HG03521 (cell line): ENCODE results near the gene LRP4.
"Not testable (repeated sequence)": the region's sequence is repeated elsewhere in the genome, so short reads cannot be mapped to it uniquely, and the experiment has no call there.

ENCODE experiments used
- ATAC-seq: cut with Tn5 transposase; IDR thresholded peaks from one replicate; pipeline ENCODE4 v1.9.1; 2021; ENCODE audit warnings: mild to moderate bottlenecking, moderate library complexity; ENCODE audit not compliant: unreplicated experiment

The LRP4 gene

DNA sequence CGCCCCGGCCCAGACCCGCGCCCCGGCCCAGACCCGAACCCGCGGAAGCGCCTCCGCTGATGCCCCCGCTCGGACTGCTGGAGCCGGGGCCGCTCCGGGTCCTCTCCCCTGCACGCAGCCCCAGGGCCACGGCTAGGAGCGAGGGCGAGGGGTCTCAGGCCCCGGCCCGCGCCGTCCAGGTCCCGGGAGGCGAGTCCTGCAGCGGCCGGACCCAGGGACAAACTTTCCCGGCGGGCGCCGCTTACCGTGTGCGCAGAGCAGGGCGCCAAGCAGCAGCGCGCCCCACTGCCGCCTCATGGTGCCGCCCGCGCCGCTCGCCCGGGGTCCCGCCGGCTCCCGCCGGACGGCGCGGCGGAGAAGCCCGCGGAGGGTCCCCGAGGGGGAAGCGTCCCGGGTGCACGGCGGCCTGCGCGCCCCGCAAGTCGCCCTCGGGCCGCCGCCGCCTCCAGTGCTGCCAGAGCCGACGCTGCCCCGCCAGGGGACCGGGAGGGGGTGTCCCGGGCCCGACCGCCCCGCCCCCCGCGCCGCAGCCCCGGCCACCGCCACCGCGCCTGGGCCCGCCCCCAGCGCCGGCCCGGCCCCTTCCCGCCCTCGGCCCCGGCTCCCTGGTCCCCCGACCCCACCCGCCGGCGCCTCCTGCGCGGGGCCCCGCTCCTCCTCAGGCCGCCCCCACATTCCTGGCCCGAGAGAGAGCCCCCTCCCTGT is at the start of gene LRP4:
Gene LRP4, minus strand, starts transcription at position 468 of the 705 bp plus-strand sequence. Its CDS starts 171 bp downstream, at position 297.
- ATAC-seq, result no peak

DNA sequence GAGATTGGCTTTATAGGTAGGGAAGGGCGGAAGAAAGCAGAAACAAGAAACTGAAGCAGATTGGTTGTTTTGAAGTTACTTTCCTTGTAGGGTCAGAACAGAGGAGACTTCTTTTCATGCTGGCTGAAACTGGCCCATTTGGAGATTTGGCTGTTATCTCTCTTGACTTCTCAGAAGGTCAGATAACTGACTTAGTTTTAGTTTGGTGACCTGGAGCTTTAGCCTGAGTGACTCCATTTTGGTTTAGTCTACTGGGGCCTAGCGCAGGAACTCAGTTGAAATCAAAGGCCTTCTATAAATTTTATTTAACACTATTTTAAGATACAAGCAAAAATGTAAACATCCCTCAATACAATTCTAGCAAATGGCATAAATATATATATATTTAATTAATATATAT is 49.6 kb upstream of the LRP4 start:
- no peak for ATAC-seq

- no peak for ATAC-seq
Measured at GRCh38 chr11:46966773-46967172, 48.4 kb upstream of the LRP4 start.

DNA sequence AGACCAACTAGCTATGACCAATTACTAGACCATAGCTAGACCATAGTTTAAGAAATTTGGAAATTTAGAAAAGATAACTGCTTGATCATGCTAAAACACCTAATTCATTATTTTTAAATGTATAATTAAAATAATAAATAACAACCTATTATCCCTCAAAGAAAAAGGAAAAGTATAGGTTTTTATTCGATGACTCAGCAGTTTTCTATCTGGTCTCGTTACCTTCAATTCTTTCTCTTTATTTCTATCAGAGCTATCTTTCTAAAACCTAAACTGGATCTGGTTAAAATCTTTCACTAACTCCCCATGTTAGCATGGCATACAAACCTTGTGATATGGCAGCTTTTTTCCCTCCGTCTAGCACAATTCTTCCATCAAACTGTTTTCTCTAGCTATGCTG is 45.5 kb upstream of the LRP4 start:
- no peak for ATAC-seq

GRCh38 chr11:46961886-46962285 is 43.5 kb upstream of the LRP4 start:
- ATAC-seq, result not testable (repeated sequence)

- no peak for ATAC-seq
Measured at GRCh38 chr11:46961041-46961440, 42.7 kb upstream of the LRP4 start.

DNA sequence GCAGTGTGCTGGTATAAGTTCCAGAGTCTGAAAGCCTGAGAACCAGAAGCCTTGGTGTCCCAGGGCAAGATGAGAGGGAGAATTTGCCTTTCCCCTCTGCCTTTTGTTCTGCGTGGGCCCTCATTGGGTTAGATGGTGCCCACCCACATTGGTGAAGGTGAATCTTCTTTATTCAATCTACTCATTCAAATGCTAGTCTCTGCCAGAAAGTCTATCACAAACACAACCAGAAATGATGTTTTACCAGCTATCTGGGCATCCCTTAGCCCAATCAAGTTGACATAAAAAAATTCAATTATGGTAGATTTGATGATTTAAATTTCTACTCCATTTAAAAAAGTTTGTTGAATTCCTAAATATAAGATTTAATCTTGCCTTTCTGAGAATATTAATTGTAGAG is 40.4 kb upstream of the LRP4 start:
- ATAC-seq, result no peak

GRCh38 chr11:46953093-46953492 is 34.7 kb upstream of the LRP4 start:
- no peak for ATAC-seq

DNA sequence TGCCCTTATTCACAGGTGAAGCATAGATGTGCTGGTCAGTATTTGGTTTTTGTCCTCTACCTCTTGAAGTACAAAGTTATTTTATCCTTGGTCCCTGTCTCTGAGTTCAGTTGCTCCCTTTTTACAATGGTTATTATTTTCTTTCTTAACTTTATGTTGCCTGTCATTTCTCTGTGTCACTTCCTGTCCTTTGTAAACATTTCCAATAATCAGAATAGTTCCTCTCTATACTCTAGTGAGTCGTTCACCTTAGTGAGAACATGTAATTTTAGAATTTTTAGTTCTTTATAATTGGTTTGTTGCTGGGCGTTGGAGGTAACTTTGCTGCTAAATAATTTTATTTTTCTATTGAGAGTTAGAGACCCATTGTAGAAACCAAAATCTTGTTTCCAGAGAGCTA is 34.2 kb upstream of the LRP4 start:
- ATAC-seq, result no peak

DNA sequence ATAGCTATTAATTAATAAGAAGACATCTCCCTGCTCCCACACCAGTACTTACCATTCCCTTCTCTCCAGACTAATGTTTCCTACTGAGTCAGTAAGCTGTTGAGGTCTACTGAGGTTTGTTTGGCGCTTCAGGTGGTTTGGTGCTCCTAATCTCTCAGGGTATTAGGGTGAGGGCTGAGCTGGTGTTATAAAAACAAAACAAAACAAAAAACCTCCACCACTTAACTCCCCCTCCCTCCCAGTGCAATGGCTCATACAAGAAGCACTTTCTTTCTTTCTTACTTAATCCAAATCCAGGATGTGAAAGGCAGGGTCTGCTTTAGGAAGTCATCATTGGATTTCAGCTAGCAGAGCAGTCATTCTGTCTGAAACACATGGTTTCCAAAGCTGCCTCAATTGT is 33.5 kb upstream of the LRP4 start:
- no peak for ATAC-seq

- no peak for ATAC-seq
Measured at GRCh38 chr11:46949297-46949696, 30.9 kb upstream of the LRP4 start.

DNA sequence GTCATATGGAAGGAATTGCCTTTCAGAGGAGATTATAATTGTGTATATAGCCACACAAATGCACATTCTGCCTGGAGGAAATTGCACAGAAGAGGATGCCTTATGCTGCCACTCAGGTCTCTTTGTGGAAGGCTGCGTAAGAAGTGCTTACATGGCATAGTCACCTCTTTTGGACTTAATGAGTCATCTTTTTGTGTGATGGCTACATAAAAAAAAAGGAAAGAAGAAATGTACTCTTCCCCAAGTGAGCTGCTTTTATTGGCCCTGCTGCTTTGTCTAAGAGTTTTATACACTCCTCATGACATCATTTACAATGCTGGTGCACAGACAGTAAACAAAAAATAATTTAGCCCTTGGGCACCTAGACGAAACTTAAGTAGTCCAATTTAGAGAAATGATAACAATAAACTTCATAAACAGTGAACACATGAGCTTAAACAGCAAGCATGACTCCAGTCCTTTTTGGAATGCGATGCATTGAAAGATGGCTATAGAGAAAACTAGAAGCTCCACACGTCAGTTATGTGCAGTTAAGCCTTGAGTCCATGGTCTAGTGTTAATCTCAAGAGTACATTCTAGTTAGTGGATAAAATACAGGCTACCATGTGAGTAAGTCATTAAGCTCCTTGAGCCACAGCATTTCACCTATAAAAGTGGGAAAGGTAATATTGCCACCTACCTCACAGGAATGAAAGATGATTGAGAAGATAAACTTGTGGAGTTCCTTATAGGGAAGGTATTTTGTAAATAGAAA is 30.2 kb upstream of the LRP4 start:
- ATAC-seq, result no peak

DNA sequence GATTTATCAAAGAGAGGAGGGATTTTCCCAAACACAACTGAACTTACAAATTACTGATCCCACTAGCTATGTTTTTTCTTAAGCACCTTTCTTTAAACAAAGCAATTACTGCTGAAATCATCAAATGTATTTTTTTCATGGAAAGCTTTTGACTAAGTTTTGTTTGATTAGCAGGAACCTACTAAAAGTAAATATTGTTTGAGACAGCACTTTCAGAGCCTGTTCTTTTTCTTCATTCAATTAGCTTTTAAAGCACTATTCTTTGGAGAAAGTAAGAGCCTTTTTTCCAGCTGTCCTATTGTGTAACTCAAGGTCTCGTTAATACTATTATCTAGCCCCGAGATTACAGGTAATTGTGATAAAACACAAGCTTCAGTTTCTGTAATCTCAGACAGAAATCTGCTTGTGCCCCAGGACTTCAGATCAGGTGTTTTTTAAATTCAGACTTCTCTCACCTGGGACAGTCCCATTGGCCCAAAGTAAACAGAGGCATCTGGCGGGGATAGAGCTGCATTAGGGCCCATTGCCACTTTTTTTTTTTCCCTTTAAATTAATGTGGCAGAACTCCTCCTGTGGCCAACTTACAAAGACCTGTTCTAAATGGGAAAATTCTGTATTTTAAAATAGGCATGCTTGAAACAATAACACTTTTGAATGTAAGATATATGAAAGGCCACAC is 29.2 kb upstream of the LRP4 start:
- no peak for ATAC-seq

DNA sequence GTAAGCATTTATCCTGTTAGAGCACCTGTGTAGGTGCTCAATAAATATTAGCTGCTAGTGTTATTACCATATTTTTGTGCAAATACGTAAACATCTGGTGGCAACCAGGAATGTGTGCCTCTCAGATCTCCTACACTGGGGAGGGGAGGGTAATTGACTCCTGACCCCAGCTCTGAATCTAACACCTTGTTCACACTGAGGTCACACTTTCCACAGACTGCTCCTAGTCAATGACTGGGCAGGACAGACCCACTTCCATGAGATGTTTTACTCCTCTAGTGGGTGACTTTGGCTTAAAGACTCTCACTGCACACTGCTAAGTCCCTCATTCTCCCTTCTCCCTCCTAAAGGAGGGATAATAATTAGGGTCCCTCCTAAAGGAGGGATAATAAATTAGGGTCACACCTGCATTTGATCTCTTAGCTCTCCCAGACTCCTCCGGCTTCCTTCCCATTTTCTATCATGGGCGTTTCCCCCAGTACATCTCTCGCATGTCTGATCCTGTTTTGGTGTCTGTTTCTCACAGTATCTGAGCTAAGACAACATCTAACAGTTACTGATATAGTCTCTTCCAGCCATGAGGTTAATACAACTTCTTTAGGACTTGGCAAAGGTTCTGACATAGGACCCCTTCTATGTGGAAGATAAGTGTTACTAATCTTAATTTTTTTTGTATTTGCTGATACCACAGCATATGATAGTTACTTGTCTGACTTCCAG is 26.2 kb upstream of the LRP4 start:
- ATAC-seq, result no peak

- no peak for ATAC-seq
Measured at GRCh38 chr11:46942172-46942571, 23.8 kb upstream of the LRP4 start.

DNA sequence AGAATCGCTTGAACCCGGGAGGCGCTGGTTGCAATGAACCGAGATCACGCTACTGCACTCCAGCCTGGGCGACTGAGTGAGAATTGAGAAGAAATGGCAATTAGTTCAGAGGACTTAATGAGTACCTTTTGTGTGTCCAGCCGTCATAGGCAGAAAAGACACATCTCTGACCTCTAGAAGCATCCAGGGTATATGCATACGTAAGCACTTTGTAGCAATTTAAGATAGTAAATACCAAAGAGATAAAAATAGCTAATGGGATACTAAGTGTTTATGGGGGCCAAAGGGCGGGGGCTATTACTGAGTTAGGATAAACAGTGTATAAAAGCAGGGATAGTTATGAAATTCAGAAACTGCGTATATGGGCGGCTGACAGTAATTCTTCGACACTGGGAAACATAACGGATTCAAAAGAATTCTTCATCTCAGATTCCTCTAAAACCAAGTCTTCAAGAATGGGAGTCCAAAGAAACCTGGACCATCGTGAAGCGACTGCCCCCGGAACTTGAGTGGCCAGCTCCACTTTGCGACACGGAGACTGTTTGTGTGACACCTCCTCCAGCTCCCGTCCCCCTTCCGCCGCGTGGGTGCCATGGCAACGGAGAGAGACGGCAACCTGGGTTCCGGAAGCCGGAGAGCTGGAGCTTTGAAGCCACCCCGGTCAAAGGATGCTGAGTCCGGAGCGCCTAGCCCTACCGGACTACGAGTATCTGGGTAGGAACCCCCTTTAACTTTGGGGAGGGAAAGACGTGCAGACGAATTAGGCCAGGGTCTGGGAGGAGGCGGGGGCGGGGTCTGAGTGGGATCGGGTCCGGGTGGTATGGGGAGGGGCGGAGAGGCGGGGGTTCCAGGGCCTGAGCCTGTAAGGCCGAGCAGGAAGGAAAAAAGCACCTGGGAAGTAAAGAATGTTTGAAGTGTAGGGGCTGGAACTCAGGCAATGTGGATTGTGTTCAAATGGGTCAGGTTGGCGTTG is 18.1 kb upstream of the LRP4 start, which contains the start of gene CSTPP1:
Gene CSTPP1, plus strand, starts transcription at position 624 of the 973 bp plus-strand sequence. Its CDS starts 45 bp downstream, at position 669.
- peak; percentile 95 for ATAC-seq

- ATAC-seq, result no peak
Measured at GRCh38 chr11:46930089-46930488, 11.7 kb upstream of the LRP4 start.

DNA sequence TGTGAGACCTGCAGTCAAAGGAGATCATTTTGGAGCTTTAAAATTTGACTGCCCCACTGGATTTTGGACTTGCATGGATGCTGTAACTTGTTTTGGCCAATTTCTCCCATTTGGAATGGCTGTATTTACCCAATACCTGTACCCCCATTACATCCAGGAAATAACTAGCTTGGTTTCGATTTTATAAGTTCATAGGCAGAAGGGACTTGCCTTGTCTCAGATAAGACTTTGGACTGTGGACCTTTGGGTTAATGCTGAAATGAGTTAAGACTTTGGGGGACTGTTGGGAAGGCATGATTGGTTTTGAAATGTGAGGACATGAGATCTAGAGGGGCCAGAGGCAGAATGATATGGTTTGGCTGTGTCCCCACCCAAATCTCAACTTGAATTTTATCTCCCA is 10.4 kb upstream of the LRP4 start:
- not testable (repeated sequence) for ATAC-seq

- not testable (repeated sequence) for ATAC-seq
Measured at GRCh38 chr11:46927928-46928327, 9.6 kb upstream of the LRP4 start.

- ATAC-seq, result no peak
Measured at GRCh38 chr11:46920755-46921154, 2.4 kb upstream of the LRP4 start.
